ENCODE measurements around the gene TMEM232. TPM values are rescaled to one million over a fixed set of nuclear protein-coding genes. Genes with fewer than 3 reads are reported as not detected.
A peak's percentile ranks its signal among the peaks of the same experiment; 100 is the strongest.

The TMEM232 gene
- total RNA-seq, 1 experiment from 2014 or later: 1.6 TPM

DNA sequence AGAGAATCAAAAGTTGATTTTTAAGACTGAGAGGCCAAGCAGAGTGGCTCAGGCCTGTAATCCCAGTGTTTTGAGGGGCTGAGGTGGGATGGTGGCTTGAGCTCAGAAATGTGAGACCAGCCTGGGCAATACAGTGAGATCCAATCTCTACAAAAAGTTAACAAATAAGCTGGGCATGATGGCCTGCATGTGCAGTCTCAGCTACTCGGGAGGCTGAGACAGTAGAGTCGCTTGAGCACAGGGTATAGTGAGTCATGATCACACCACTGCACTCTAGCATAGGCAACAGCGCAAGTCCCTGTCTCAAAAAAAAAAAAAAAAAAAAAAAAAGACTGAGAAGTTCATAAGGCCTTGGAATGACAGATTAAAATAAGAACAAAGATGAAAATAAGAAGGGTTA, 177.2 kb downstream of the TMEM232 start:
- no peaks in the 10 kb centered on the region for H3K9me3 ChIP-seq (ENCODE audit: control insufficient read depth, low read depth, low read length)
- no CpG with 5 or more reads among the region's 3 CpGs for WGBS (ENCODE audit: extremely low coverage, insufficient read length, low lambda C conversion rate)
- Mint-ChIP-seq H3K36me3 (ENCODE audit: insufficient read depth in 1 of 3, low read depth in 3 of 3) (no peaks in the 10 kb centered on the region), H3K27me3 (ENCODE audit: low read depth) (no peaks in the 10 kb centered on the region), H3K27ac (peak overlapping the region in 2 of 3 experiments; percentile 28 to 74; a peak in 2 of 7 replicates), H3K4me1 (0 out of 4 replicates have a peak, but pooled peaks cover 0 to 3% of the 10 kb centered on the region in 2 experiments), H3K4me3 (no peak overlapping the region), H3K9me3 (no peaks in the 10 kb centered on the region; a peak in 1 of 5 replicates)
- H3K79me1 ChIP-seq (ENCODE audit: insufficient read depth, low read depth, low read length, poor library complexity, severe bottlenecking): no peaks in the 10 kb centered on the region
- no peak overlapping the region for H2AFZ ChIP-seq (ENCODE audit: low read length)
- no peak overlapping the region for H3K56ac ChIP-seq (ENCODE audit: insufficient read length, low read depth, low read length)
- TF ChIP-seq, protein P1, sequence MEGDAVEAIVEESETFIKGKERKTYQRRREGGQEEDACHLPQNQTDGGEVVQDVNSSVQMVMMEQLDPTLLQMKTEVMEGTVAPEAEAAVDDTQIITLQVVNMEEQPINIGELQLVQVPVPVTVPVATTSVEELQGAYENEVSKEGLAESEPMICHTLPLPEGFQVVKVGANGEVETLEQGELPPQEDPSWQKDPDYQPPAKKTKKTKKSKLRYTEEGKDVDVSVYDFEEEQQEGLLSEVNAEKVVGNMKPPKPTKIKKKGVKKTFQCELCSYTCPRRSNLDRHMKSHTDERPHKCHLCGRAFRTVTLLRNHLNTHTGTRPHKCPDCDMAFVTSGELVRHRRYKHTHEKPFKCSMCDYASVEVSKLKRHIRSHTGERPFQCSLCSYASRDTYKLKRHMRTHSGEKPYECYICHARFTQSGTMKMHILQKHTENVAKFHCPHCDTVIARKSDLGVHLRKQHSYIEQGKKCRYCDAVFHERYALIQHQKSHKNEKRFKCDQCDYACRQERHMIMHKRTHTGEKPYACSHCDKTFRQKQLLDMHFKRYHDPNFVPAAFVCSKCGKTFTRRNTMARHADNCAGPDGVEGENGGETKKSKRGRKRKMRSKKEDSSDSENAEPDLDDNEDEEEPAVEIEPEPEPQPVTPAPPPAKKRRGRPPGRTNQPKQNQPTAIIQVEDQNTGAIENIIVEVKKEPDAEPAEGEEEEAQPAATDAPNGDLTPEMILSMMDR (conservative IDR thresholded peaks at IDR 0.05): no peak
- no peak overlapping the region for H3K27ac ChIP-seq (ENCODE audit: insufficient read length, low read depth, low read length)
- H3K4me1 ChIP-seq (ENCODE audit: insufficient read depth, low read length): no peaks in the 10 kb centered on the region
- H3K4me2 ChIP-seq (ENCODE audit: insufficient read depth, insufficient read length, low read length): no peak overlapping the region
- H3K79me2 ChIP-seq (ENCODE audit: insufficient read depth, low read length): no peaks in the 10 kb centered on the region
- H3K23me2 ChIP-seq (ENCODE audit: insufficient read length, low read depth, low read length, poor library complexity, severe bottlenecking): no peaks in the 10 kb centered on the region
- H2BK15ac ChIP-seq (ENCODE audit: low read depth, low read length): no peak overlapping the region
- H3K18ac ChIP-seq (ENCODE audit: insufficient read length, low read depth, low read length): no peak overlapping the region
- H2BK120ac ChIP-seq (ENCODE audit: low read depth, low read length, poor library complexity, severe bottlenecking): no peak overlapping the region
- DNase-seq: no peak
- no peak overlapping the region for H4K5ac ChIP-seq (ENCODE audit: insufficient read length, low read depth, low read length)
- H3K27me3 ChIP-seq (ENCODE audit: insufficient read depth, low read length): no peaks in the 10 kb centered on the region
- H3K4ac ChIP-seq (ENCODE audit: low read depth, low read length): no peak overlapping the region
- H2AK5ac ChIP-seq (ENCODE audit: insufficient read length, low read length): no peak overlapping the region
- H4K20me1 ChIP-seq (ENCODE audit: control insufficient read depth, insufficient read depth, insufficient read length): no peaks in the 10 kb centered on the region
- no peak overlapping the region for H2BK12ac ChIP-seq (ENCODE audit: insufficient read length, low read depth, low read length)
- no peak overlapping the region for H4K8ac ChIP-seq (replicated peaks; ENCODE audit: insufficient read length, low read depth, low read length)
- no peak overlapping the region for H2BK20ac ChIP-seq (ENCODE audit: low read depth, low read length, poor library complexity, severe bottlenecking)
- H3T11ph ChIP-seq (ENCODE audit: low read length): no peak overlapping the region
- H3K23ac ChIP-seq (ENCODE audit: insufficient read length, low read depth, low read length): no peak overlapping the region
- H3K9ac ChIP-seq (ENCODE audit: extremely low read depth, insufficient read length, low read length): no peak overlapping the region
- H4K91ac ChIP-seq (ENCODE audit: insufficient read length, low read depth, low read length): no peak overlapping the region
- H3K14ac ChIP-seq (ENCODE audit: insufficient read depth, low read length): no peak overlapping the region
- H2BK5ac ChIP-seq (ENCODE audit: insufficient read length, low read length): no peak overlapping the region

Measured in H9 (cell line).